CD4-positive, CD25-positive, alpha-beta regulatory T cell (primary cell): ENCODE measurements around the gene SMURF1. TPM values are rescaled to one million over a fixed set of nuclear protein-coding genes. Genes with fewer than 3 reads are reported as not detected.
A peak's percentile ranks its signal among the peaks of the same experiment; 100 is the strongest.
"Not testable (repeated sequence)": the region's sequence is repeated elsewhere in the genome, so short reads cannot be mapped to it uniquely, and the experiment has no call there.

Source experiments
- ATAC-seq, 2 donors: fragments of 150-1000 bp; cut with Tn5 transposase; one replicate each; pipeline ENCODE4 v1.10.0; 2021; ENCODE audit warnings: low read depth in 2 of 2, moderate number of reproducible peaks in 2 of 2, moderate library complexity in 1 of 2
- DNase-seq, 3 donors: peaks; one replicate each; pipeline versions ENCODE4 v3.0.0 to v3.0.0-alpha.2; 2012 to 2022; ENCODE audit warnings: mixed read lengths in 1 of 3
- H3K27ac ChIP-seq: one replicate; pipeline ENCODE4 v1.7.0; 2013; ENCODE audit warnings: mild to moderate bottlenecking, low read length; ENCODE audit not compliant: insufficient read depth, poor library complexity, severe bottlenecking
- H3K27me3 ChIP-seq: one replicate; pipeline ENCODE4 v1.7.0; 2013; ENCODE audit warnings: low read length; ENCODE audit not compliant: control insufficient read depth, insufficient read depth
- H3K36me3 ChIP-seq: one replicate; pipeline ENCODE4 v1.7.0; 2013; ENCODE audit warnings: mild to moderate bottlenecking, low read length, moderate library complexity; ENCODE audit not compliant: control insufficient read depth, insufficient read depth
- H3K4me1 ChIP-seq: 2 replicates; pipeline ENCODE4 v1.7.0; 2013; ENCODE audit warnings: mild to moderate bottlenecking, low read length; ENCODE audit not compliant: insufficient read depth, control insufficient read depth, poor library complexity, severe bottlenecking
- H3K4me3 ChIP-seq: one replicate; pipeline ENCODE4 v1.7.0; 2013; ENCODE audit warnings: low read depth, mild to moderate bottlenecking, low read length, moderate library complexity
- H3K9me3 ChIP-seq, 2 experiments: 1 replicate in 1 of 2; 2 replicates in 1 of 2; pipeline ENCODE4 v1.7.0; 2013; ENCODE audit warnings: low read length in 2 of 2, mild to moderate bottlenecking in 1 of 2, moderate library complexity in 1 of 2; ENCODE audit not compliant: control insufficient read depth in 2 of 2
- H3K27ac Mint-ChIP-seq, 3 donors: one replicate each; pipeline ENCODE4 v1.8.0; 2020 to 2022; ENCODE audit warnings: mild to moderate bottlenecking in 3 of 3, mixed read lengths in 3 of 3, moderate library complexity in 2 of 3
- H3K27me3 Mint-ChIP-seq: one replicate; pipeline ENCODE4 v1.8.0; 2022; ENCODE audit warnings: mild to moderate bottlenecking, mixed read lengths
- H3K36me3 Mint-ChIP-seq: one replicate; pipeline ENCODE4 v1.8.0; 2020; ENCODE audit warnings: mixed read lengths
- H3K4me1 Mint-ChIP-seq, 4 donors: one replicate each; pipeline ENCODE4 v1.8.0; 2020 to 2022; ENCODE audit warnings: mixed read lengths in 4 of 4, mild to moderate bottlenecking in 1 of 4
- H3K4me3 Mint-ChIP-seq, 4 donors: one replicate each; pipeline ENCODE4 v1.8.0; 2020 to 2022; ENCODE audit warnings: mild to moderate bottlenecking in 4 of 4, mixed read lengths in 4 of 4, moderate library complexity in 3 of 4
- H3K9me3 Mint-ChIP-seq, 7 donors: one replicate each; pipeline ENCODE4 v1.8.0; 2020 to 2022; ENCODE audit warnings: mixed read lengths in 7 of 7, mild to moderate bottlenecking in 3 of 7, moderate library complexity in 2 of 7
- polyA plus RNA-seq, 4 donors: library from polyadenylated mRNA; unstranded; fragments of 300-500 nt; fragmentation: Illumina TruSeq; gene quantifications; one replicate each; pipeline ENCODE4 v1.2.3, GENCODE V29; 2021
- total RNA-seq: library from RNA; stranded (reverse); gene quantifications from one replicate; pipeline ENCODE4 v1.2.3, GENCODE V29; 2022

SMURF1 gene
- total and polyA plus RNA-seq, 5 donors from 2014 or later, result 1.3 to 35.3 (median 1.7) TPM

DNA sequence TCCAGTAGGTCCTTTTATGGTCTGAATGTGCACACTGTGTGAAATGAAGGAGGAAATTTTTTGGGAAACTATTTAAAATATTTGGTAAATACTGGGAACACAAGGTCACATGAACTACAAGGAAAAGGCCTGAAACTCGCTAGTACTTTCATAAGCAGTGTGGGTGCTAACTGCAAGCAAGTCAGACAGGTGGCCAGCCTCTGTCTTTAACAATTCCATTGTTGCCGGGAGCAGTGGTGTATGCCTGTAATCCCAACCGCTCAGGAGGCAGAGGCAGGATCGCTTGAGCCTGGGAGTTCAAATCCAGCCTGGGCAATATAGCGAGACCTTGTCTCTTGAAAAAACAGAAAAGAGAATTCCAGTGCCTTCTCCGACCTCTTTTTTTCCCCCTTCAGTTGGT lies 37.5 kb downstream of the SMURF1 start:
- Mint-ChIP-seq H3K27ac (no peak overlapping the region), H3K4me1 (peaks cover 37 to 63% (median 57%) of the 10 kb centered on the region in 4 donors), H3K36me3 (no peaks in the 10 kb centered on the region), H3K9me3 (no peaks in the 10 kb centered on the region), H3K27me3 (no peaks in the 10 kb centered on the region), H3K4me3 (no peak overlapping the region)
- no peak for ATAC-seq
- Histone ChIP-seq H3K27ac (no peak overlapping the region), H3K27me3 (no peaks in the 10 kb centered on the region), H3K9me3 (no peaks in the 10 kb centered on the region), H3K4me3 (no peak overlapping the region), H3K4me1 (peaks cover 21% of the 10 kb centered on the region), H3K36me3 (no peaks in the 10 kb centered on the region)
- DNase-seq, result no peak

DNA sequence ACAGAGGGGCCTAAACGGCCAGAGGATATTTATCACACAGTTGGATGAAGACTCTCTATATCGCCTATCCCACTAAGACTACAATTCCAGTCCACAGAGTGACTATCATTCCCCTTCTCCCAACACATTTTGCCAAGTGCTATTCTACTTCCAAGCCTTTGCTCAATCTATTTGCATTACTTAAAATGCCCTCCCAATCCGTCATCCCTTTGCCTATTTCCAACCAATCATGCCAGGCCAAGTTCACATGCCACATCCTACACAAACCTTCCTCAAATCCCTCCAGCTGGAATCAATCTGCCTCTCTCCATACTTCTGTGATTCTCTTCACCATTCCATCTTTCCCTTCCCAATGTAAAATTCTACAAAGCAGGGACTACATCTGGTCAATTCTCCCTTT lies 38.2 kb downstream of the SMURF1 start:
- no peaks in the 10 kb centered on the region for H3K27me3 Mint-ChIP-seq

DNA sequence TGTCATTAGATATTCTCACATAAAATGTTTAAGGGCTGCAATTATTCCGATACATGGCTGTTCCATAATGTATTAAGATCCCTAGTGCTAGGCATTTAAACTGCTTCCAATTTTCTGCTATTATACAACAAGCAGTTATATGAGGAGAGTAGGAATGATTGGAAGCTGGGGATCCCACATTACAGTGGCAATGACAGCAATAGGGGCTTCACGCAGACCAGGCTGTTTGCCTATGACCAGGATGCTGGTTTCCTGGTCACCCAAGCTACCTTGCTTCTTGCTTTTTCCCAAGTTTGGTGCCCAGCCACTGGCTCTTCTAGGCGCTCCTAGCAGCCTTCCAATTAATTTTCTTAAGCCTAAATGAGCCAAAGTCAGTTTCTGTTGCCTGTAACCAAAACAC lies 39.3 kb downstream of the SMURF1 start:
- no peaks in the 10 kb centered on the region for H3K27me3 Mint-ChIP-seq
- H3K9me3 ChIP-seq, result no peaks in the 10 kb centered on the region
- H3K4me1 ChIP-seq, result peaks cover 14% of the 10 kb centered on the region
- H3K27ac ChIP-seq, result no peak overlapping the region
- H3K4me1 Mint-ChIP-seq, result peaks cover 28 to 56% (median 49%) of the 10 kb centered on the region in 4 donors
- H3K4me3 Mint-ChIP-seq, result no peak overlapping the region
- no peak overlapping the region for H3K27ac Mint-ChIP-seq
- H3K9me3 Mint-ChIP-seq, result peaks cover 0 to 3% (median under 1%) of the 10 kb centered on the region in 7 donors
- ATAC-seq (no peak), DNase-seq (no peak)
- no peaks in the 10 kb centered on the region for H3K27me3 ChIP-seq
- peaks cover 2% of the 10 kb centered on the region for H3K36me3 ChIP-seq
- no peak overlapping the region for H3K4me3 ChIP-seq
- peaks cover 6% of the 10 kb centered on the region for H3K36me3 Mint-ChIP-seq

More for the DNA sequence above, 38.2 kb downstream of the SMURF1 start:
- Histone ChIP-seq H3K36me3 (no peaks in the 10 kb centered on the region), H3K4me3 (no peak overlapping the region), H3K27ac (no peak overlapping the region), H3K9me3 (no peaks in the 10 kb centered on the region), H3K4me1 (peaks cover 18% of the 10 kb centered on the region), H3K27me3 (no peaks in the 10 kb centered on the region)
- Mint-ChIP-seq H3K9me3 (no peaks in the 10 kb centered on the region), H3K36me3 (peaks cover under 1% of the 10 kb centered on the region), H3K27ac (no peak overlapping the region), H3K4me3 (no peak overlapping the region), H3K4me1 (peaks cover 36 to 62% (median 56%) of the 10 kb centered on the region in 4 donors)
- DNase-seq, result no peak
- no peak for ATAC-seq

DNA sequence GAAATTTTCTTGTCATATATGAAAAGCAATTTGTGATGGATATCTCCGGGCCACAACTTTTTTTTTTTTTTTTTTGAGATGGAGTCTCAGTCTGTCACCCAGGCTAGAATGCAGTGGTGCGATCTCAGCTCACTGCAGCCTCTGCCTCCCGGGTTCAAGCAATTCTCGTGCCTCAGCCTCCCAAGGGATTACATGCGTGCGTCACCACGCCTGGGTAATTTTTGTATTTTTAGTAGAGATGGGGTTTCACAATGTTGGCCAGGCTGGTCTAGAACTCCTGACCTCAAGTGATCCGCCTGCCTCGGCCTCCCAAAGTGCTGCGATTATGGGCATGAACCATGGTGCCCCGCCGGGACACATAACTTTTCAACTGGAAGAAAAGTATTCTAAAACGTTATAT lies 40.1 kb downstream of the SMURF1 start:
- not testable (repeated sequence) for H3K27ac ChIP-seq, H3K27me3 ChIP-seq, H3K27me3 Mint-ChIP-seq, H3K9me3 ChIP-seq, ATAC-seq, H3K36me3 ChIP-seq, DNase-seq, H3K27ac Mint-ChIP-seq, H3K4me3 Mint-ChIP-seq, H3K9me3 Mint-ChIP-seq, H3K4me3 ChIP-seq, H3K4me1 ChIP-seq
- Mint-ChIP-seq H3K4me1 (peaks cover 22 to 56% (median 46%) of the 10 kb centered on the region in 4 donors), H3K36me3 (peaks cover 14% of the 10 kb centered on the region)

DNA sequence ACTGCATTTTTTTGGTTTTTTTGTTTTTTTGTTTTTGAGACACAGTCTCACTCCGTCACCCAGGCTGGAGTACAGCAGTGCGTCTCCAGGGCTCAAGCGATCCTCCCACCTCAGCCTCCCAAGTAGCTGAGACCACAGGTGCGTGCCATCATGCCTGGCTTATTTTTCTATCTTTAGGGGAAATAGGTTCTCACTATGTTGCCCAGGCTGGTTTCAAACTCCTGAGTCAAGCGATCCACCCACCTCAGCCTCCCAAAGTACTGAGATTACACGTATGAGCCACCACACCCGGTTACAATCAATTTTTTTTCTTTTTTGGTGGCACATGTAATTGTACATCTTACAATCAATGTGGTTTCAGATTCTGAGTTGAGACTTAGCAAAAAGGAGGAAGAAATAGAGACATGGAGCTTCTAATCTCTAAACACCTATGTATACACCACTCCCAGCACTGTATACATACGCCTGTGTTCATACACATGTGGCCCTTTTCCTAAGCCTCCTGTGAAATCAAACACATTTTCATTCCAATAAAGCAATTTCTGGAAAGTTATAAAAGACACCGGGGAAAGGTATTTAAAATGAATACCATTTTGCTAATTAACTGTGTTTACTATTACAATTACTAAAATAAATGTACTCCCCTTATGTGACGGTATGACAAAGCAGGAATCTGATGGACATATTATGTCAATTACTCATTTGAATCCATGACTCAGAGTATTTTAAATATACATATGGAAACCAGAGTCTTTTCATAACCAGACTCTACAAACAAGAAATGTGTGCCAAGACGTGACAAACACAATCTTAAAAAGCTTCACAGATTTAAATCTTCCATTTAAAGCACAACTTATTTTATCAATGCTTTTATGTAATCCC lies 40.9 kb downstream of the SMURF1 start:
- no peaks in the 10 kb centered on the region for H3K27me3 Mint-ChIP-seq
- H3K9me3 Mint-ChIP-seq, result peaks cover 0 to 16% (median 4%) of the 10 kb centered on the region in 7 donors
- Histone ChIP-seq H3K27ac (no peak overlapping the region), H3K27me3 (no peaks in the 10 kb centered on the region), H3K36me3 (peaks cover 5% of the 10 kb centered on the region), H3K4me1 (peaks cover 5% of the 10 kb centered on the region), H3K4me3 (no peak overlapping the region), H3K9me3 (peaks cover 0 to 4% of the 10 kb centered on the region in 2 experiments)
- H3K27ac Mint-ChIP-seq, result peak overlapping the region in 1 of 3 donors; percentile 48
- ATAC-seq (no peak), DNase-seq (peak in 1 of 3 donors; percentile 45)
- H3K4me1 Mint-ChIP-seq, result peaks cover 22 to 55% (median 45%) of the 10 kb centered on the region in 4 donors
- no peak overlapping the region for H3K4me3 Mint-ChIP-seq
- peaks cover 22% of the 10 kb centered on the region for H3K36me3 Mint-ChIP-seq

DNA sequence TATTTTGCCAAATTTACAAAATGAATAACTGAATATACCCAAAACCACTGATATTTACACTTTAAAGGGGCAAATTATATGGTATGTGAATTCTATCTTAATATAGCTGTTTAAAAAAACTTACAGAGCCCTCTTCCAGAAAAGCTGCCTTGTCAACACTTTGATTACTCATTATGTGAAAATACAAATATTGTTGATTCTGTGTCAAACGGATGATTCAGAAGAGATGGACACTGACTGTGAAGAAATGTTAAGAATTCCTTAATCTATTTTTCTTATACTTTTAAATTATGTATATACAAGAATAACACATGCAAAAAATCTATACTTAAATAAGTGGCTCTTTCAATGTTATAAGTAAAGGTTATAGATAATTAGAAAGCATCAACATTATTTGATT lies 41.5 kb downstream of the SMURF1 start:
- H3K4me1 ChIP-seq, result peaks cover 5% of the 10 kb centered on the region
- H3K4me3 ChIP-seq, result no peak overlapping the region
- ATAC-seq (no peak), DNase-seq (no peak)
- Mint-ChIP-seq H3K4me1 (peaks cover 17 to 48% (median 40%) of the 10 kb centered on the region in 4 donors), H3K9me3 (peaks cover 0 to 20% (median 4%) of the 10 kb centered on the region in 7 donors), H3K27ac (no peak overlapping the region), H3K36me3 (peaks cover 29% of the 10 kb centered on the region), H3K4me3 (no peak overlapping the region), H3K27me3 (no peaks in the 10 kb centered on the region)
- peaks cover 0 to 7% of the 10 kb centered on the region in 2 experiments for H3K9me3 ChIP-seq
- peaks cover 7% of the 10 kb centered on the region for H3K36me3 ChIP-seq
- no peak overlapping the region for H3K27ac ChIP-seq
- no peaks in the 10 kb centered on the region for H3K27me3 ChIP-seq

DNA sequence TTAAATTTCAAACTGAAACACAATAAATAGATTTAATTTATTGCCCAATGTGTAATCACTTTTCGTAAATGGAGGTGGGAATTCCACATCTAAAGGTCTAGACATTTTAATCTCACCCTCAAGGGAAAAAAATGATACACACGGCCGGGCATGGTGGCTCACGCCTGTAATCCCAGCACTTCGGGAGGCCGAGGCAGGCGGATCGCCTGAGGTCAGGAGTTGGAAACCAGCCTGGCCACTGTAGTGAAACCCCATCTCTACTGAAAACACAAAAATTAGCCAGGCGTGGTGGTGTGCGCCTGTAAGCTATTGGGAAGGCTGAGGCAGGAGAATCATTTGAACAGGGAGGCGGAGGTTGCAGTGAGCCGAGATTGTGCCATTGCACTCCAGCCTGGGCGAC lies 42.4 kb downstream of the SMURF1 start:
- not testable (repeated sequence) for H3K9me3 ChIP-seq, H3K4me3 Mint-ChIP-seq

More for the DNA sequence above, 42.4 kb downstream of the SMURF1 start:
- ATAC-seq, H3K27me3 ChIP-seq, H3K4me1 ChIP-seq, DNase-seq, H3K27ac Mint-ChIP-seq, H3K27me3 Mint-ChIP-seq, H3K4me3 ChIP-seq, H3K27ac ChIP-seq: not testable (repeated sequence)
- peaks cover 10% of the 10 kb centered on the region for H3K36me3 ChIP-seq
- Mint-ChIP-seq H3K36me3 (peaks cover 36% of the 10 kb centered on the region), H3K9me3 (peaks cover 0 to 20% (median 4%) of the 10 kb centered on the region in 7 donors), H3K4me1 (peaks cover 24 to 50% (median 44%) of the 10 kb centered on the region in 4 donors)
